ENCODE results near the gene KRTAP12-2.

DNA sequence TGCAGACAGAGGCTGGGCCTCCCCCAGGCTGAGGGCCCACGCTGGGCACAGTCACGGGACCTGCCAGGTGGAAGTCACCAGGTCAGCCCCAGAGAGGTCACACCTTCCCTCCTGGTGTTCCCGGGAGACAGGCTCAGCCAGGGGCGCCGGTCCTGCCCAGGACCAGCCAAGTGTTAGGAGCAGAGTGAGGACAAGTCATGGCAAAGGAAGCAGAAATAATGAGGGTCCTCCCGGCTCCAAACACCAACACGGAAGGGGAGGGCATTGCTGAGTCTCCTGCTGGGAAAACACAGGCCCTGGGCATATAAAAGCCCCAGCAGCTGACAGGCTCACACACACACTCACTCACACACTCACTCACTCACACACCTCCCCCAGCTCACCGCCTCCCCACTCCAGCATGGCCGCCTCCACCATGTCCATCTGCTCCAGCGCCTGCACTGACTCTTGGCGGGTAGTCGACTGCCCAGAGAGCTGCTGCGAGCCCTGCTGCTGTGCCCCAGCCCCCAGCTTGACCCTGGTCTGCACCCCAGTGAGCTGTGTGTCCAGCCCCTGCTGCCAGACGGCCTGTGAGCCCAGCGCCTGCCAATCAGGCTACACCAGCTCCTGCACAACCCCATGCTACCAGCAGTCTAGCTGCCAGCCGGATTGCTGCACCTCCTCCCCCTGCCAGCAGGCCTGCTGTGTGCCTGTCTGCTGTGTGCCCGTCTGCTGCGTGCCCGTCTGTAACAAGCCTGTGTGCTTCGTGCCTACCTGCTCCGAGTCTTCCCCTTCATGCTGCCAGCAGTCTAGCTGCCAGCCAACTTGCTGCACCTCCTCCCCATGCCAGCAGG is 29.5 kb downstream of the KRTAP12-2 start, which contains the start of gene KRTAP10-10:
- TF ChIP-seq YY1 (IDR thresholded peaks at IDR 0.05; ENCODE audit: insufficient read depth, insufficient read length), result no peak
- TF ChIP-seq SUZ12 (IDR thresholded peaks at IDR 0.05; ENCODE audit: extremely low read depth, insufficient read depth, insufficient read length), result no peak
- TF ChIP-seq ZNF274 (IDR thresholded peaks at IDR 0.05; ENCODE audit: low read depth, low read length), result no peak
